Measurements from ENCODE around the gene NHP2. TPM values are rescaled to one million over a fixed set of nuclear protein-coding genes. Genes with fewer than 3 reads are reported as not detected.

NHP2 gene
- total RNA-seq, 2 experiments from 2014 or later = 42.2 to 44.5 TPM

- POLR2A ChIA-PET = no interaction called here
- DNase-seq = no peak
- no peak for ATAC-seq (ENCODE audit: poor library complexity)
- H3K36me3 ChIP-seq (ENCODE audit: insufficient read depth, low read length) = no peaks in the 10 kb centered on the region
- Mint-ChIP-seq H3K27me3 (no peaks in the 10 kb centered on the region), H3K36me3 (ENCODE audit: low read depth) (no peaks in the 10 kb centered on the region), H3K9me3 (no peaks in the 10 kb centered on the region), H3K27ac (no peak overlapping the region), H3K4me1 (ENCODE audit: low read depth) (peaks cover 24% of the 10 kb centered on the region), H3K4me3 (no peak overlapping the region)
- intact Hi-C loops (cut with DNase I, micrococcal nuclease) = no loop called here
- H3K4me1 ChIP-seq (ENCODE audit: insufficient read depth, low read length) = peaks cover 12% of the 10 kb centered on the region
- no peaks in the 10 kb centered on the region for H3K27me3 ChIP-seq (ENCODE audit: control insufficient read depth in 1 of 2, insufficient read depth in 2 of 2, low read length in 2 of 2)
- H3K4me3 ChIP-seq (ENCODE audit: low read length) = no peak overlapping the region
- TF ChIP-seq CTCF (IDR thresholded peaks at IDR 0.05) = no peak
- no peak overlapping the region for H3K27ac ChIP-seq (ENCODE audit: low read depth in 1 of 2, low read length in 2 of 2)
- no peaks in the 10 kb centered on the region for H3K9me3 ChIP-seq (ENCODE audit: control insufficient read depth in 1 of 2, insufficient read depth in 1 of 2, low read length in 2 of 2)
- CTCF ChIA-PET = no interaction called here
Measured at GRCh38 chr5:178108446-178108845, 45.2 kb downstream of the NHP2 start.

GRCh38 chr5:178107756-178108310 is 45.9 kb downstream of the NHP2 start:
- no peak for TF ChIP-seq CTCF (IDR thresholded peaks at IDR 0.05)
- Mint-ChIP-seq H3K27ac (no peak overlapping the region), H3K27me3 (no peaks in the 10 kb centered on the region), H3K4me3 (no peak overlapping the region), H3K36me3 (ENCODE audit: low read depth) (no peaks in the 10 kb centered on the region), H3K4me1 (ENCODE audit: low read depth) (peaks cover 21% of the 10 kb centered on the region), H3K9me3 (no peaks in the 10 kb centered on the region)
- Histone ChIP-seq H3K9me3 (ENCODE audit: control insufficient read depth in 1 of 2, insufficient read depth in 1 of 2, low read length in 2 of 2) (no peaks in the 10 kb centered on the region), H3K36me3 (ENCODE audit: insufficient read depth, low read length) (no peaks in the 10 kb centered on the region), H3K27me3 (ENCODE audit: control insufficient read depth in 1 of 2, insufficient read depth in 2 of 2, low read length in 2 of 2) (no peaks in the 10 kb centered on the region), H3K27ac (ENCODE audit: low read depth in 1 of 2, low read length in 2 of 2) (no peak overlapping the region), H3K4me1 (ENCODE audit: insufficient read depth, low read length) (peaks cover 9% of the 10 kb centered on the region), H3K4me3 (ENCODE audit: low read length) (no peak overlapping the region)
- intact Hi-C loops (cut with DNase I, micrococcal nuclease) = no loop called here
- ChIA-PET POLR2A (interaction anchor here (2.1 kb wide), 1 partner anchor 13 kb away, joined by 5 read pairs; no protein-coding TSS in a partner anchor), CTCF (no interaction called here)
- ATAC-seq (ENCODE audit: poor library complexity) (no peak), DNase-seq (no peak)

- ChIA-PET POLR2A (interaction anchor here (2.1 kb wide), 1 partner anchor 14 kb away, joined by 5 read pairs; no protein-coding TSS in a partner anchor), CTCF (no interaction called here)
- TF ChIP-seq CTCF (IDR thresholded peaks at IDR 0.05) = no peak
- H3K4me1 ChIP-seq (ENCODE audit: insufficient read depth, low read length) = peaks cover 8% of the 10 kb centered on the region
- Mint-ChIP-seq H3K27me3 (no peaks in the 10 kb centered on the region), H3K36me3 (ENCODE audit: low read depth) (no peaks in the 10 kb centered on the region), H3K27ac (no peak overlapping the region), H3K4me3 (no peak overlapping the region), H3K4me1 (ENCODE audit: low read depth) (peaks cover 18% of the 10 kb centered on the region), H3K9me3 (no peaks in the 10 kb centered on the region)
- H3K27me3 ChIP-seq (ENCODE audit: control insufficient read depth in 1 of 2, insufficient read depth in 2 of 2, low read length in 2 of 2) = no peaks in the 10 kb centered on the region
- H3K27ac ChIP-seq (ENCODE audit: low read depth in 1 of 2, low read length in 2 of 2) = no peak overlapping the region
- intact Hi-C loops (cut with DNase I, micrococcal nuclease) = no loop called here
- H3K4me3 ChIP-seq (ENCODE audit: low read length) = no peak overlapping the region
- ATAC-seq (ENCODE audit: poor library complexity) = no peak
- H3K36me3 ChIP-seq (ENCODE audit: insufficient read depth, low read length) = no peaks in the 10 kb centered on the region
- no peak for DNase-seq
- no peaks in the 10 kb centered on the region for H3K9me3 ChIP-seq (ENCODE audit: control insufficient read depth in 1 of 2, insufficient read depth in 1 of 2, low read length in 2 of 2)
Measured at GRCh38 chr5:178106556-178107239, 47.0 kb downstream of the NHP2 start.

All from CD4-positive, alpha-beta T cell (primary cell).